CD14-positive monocyte (primary cell): Measurements from ENCODE around the gene CDK19. TPM values are rescaled to one million over a fixed set of nuclear protein-coding genes. Genes with fewer than 3 reads are reported as not detected.

Source experiments
- DNase-seq, 3 donors: peaks; one replicate each; pipeline ENCODE4 v3.0.0-alpha.2; 2011 to 2022
- H2AFZ ChIP-seq: 2 replicates; pipeline ENCODE4 v1.6.0; 2012; ENCODE audit warnings: mild to moderate bottlenecking, low read depth, low read length, inconsistent platforms; ENCODE audit not compliant: insufficient read depth, poor library complexity, severe bottlenecking
- H3K27ac ChIP-seq, 2 donors: 1 replicate in 1 of 2; 2 replicates in 1 of 2; pipeline ENCODE4 v1.5.1; 2012 to 2013; ENCODE audit warnings: low read length in 2 of 2, control low read depth in 1 of 2, inconsistent platforms in 1 of 2, low read depth in 1 of 2, mild to moderate bottlenecking in 1 of 2
- H3K27me3 ChIP-seq, 2 donors: one replicate each; pipeline versions ENCODE4 v1.6.0 to v1.6.1; 2011 to 2013; ENCODE audit warnings: low read length in 2 of 2; ENCODE audit not compliant: control insufficient read depth in 2 of 2, insufficient read depth in 2 of 2
- H3K36me3 ChIP-seq, 2 donors: replicated peaks in 1 of 2; 1 replicate in 1 of 2; 2 replicates in 1 of 2; pipeline versions ENCODE4 v1.5.1 to v1.6.1; 2012 to 2013; ENCODE audit warnings: low read length in 2 of 2, control low read depth in 1 of 2, inconsistent platforms in 1 of 2, mild to moderate bottlenecking in 1 of 2; ENCODE audit not compliant: insufficient read depth in 2 of 2, control insufficient read depth in 1 of 2
- H3K4me1 ChIP-seq, 2 donors: 1 replicate in 1 of 2; 2 replicates in 1 of 2; pipeline versions ENCODE4 v1.5.1 to v1.6.1; 2012 to 2013; ENCODE audit warnings: low read length in 2 of 2, control low read depth in 1 of 2, inconsistent platforms in 1 of 2, mild to moderate bottlenecking in 1 of 2, moderate library complexity in 1 of 2; ENCODE audit not compliant: insufficient read depth in 2 of 2, control insufficient read depth in 1 of 2
- H3K4me2 ChIP-seq: replicated peaks from 2 replicates; pipeline ENCODE3; 2012; ENCODE audit warnings: low read length, moderate library complexity, mild to moderate bottlenecking; ENCODE audit not compliant: poor library complexity, severe bottlenecking; ENCODE audit errors: extremely low read depth
- H3K4me3 ChIP-seq, 3 experiments: fragments of 200-600 bp in 1 of 3; sonication (generic) in 1 of 3; replicated peaks in 1 of 3; 1 replicate in 2 of 3; 2 replicates in 1 of 3; pipeline ENCODE4 v1.5.1; 2011 to 2013; ENCODE audit warnings: low read length in 3 of 3, mild to moderate bottlenecking in 3 of 3, control low read depth in 2 of 3, low read depth in 2 of 3, inconsistent platforms in 1 of 3, moderate library complexity in 1 of 3
- H3K79me2 ChIP-seq: 2 replicates; pipeline ENCODE4 v1.6.0; 2012; ENCODE audit warnings: mild to moderate bottlenecking, control low read depth, inconsistent platforms, low read length, moderate library complexity; ENCODE audit not compliant: insufficient read depth
- H3K9ac ChIP-seq: 2 replicates; pipeline ENCODE4 v1.6.0; 2017; ENCODE audit warnings: low read length, mild to moderate bottlenecking; ENCODE audit not compliant: insufficient read depth, poor library complexity, severe bottlenecking
- H3K9me3 ChIP-seq, 2 donors: replicated peaks in 1 of 2; 1 replicate in 1 of 2; 2 replicates in 1 of 2; pipeline versions ENCODE4 v1.5.1 to v1.6.1; 2012 to 2013; ENCODE audit warnings: low read length in 2 of 2, control low read depth in 1 of 2; ENCODE audit not compliant: control insufficient read depth in 1 of 2, insufficient read depth in 1 of 2
- H4K20me1 ChIP-seq: 2 replicates; pipeline ENCODE4 v1.6.0; 2012; ENCODE audit warnings: mild to moderate bottlenecking, low read length, control low read depth, moderate library complexity; ENCODE audit not compliant: insufficient read depth
- H3K27ac Mint-ChIP-seq, 7 donors: one replicate each; pipeline ENCODE4 v1.8.0; 2020; ENCODE audit warnings: mild to moderate bottlenecking in 7 of 7, mixed read lengths in 7 of 7, moderate library complexity in 6 of 7, inconsistent platforms in 2 of 7
- H3K27me3 Mint-ChIP-seq, 3 donors: one replicate each; pipeline ENCODE4 v1.8.0; 2021 to 2022; ENCODE audit warnings: low read depth in 3 of 3, mild to moderate bottlenecking in 3 of 3, mixed read lengths in 3 of 3, moderate library complexity in 3 of 3, inconsistent platforms in 1 of 3
- H3K36me3 Mint-ChIP-seq, 2 donors: one replicate each; pipeline ENCODE4 v1.8.0; 2020; ENCODE audit warnings: mixed read lengths in 2 of 2, inconsistent platforms in 1 of 2, mild to moderate bottlenecking in 1 of 2
- H3K4me1 Mint-ChIP-seq: one replicate; pipeline ENCODE4 v1.8.0; 2020; ENCODE audit warnings: mild to moderate bottlenecking, mixed read lengths
- H3K4me3 Mint-ChIP-seq, 2 donors: one replicate each; pipeline ENCODE4 v1.8.0; 2020; ENCODE audit warnings: mild to moderate bottlenecking in 2 of 2, mixed read lengths in 2 of 2, moderate library complexity in 1 of 2
- H3K9me3 Mint-ChIP-seq, 7 donors: one replicate each; pipeline ENCODE4 v1.8.0; 2020 to 2022; ENCODE audit warnings: mixed read lengths in 7 of 7, mild to moderate bottlenecking in 6 of 7, moderate library complexity in 6 of 7, inconsistent platforms in 2 of 7
- CTCF ChIP-seq: fragments of 200-600 bp; IDR thresholded peaks from one replicate; pipeline ENCODE4 v1.8.0; 2022; ENCODE audit warnings: antibody characterized with exemption, mild to moderate bottlenecking
- WGBS: methylation state at CpG from one replicate; pipeline ENCODE4 v1.1.5; 2013; ENCODE audit warnings: missing lambda C conversion rate; ENCODE audit not compliant: insufficient coverage; 5-methylcytosine and 5-hydroxymethylcytosine counted together
- intact Hi-C, 2 donors: fragments of 100-400 bp; cut with micrococcal nuclease; formaldehyde crosslinking; loops; one replicate each; pipeline versions ENCODE4 v1.15.0 to v1.15.1; 2023
- polyA plus RNA-seq, 3 donors: library from polyadenylated mRNA; depleted of rRNA in 1 of 3; unstranded in 2 of 3; stranded (reverse) in 1 of 3; fragments of 300-500 nt in 2 of 3; fragments of >200 nt in 1 of 3; fragmentation: Illumina TruSeq in 2 of 3; gene quantifications; 1 replicate in 2 of 3; 2 replicates in 1 of 3; pipeline ENCODE4 v1.2.3, GENCODE V29; 2012 to 2021

CDK19 gene
- polyA plus RNA-seq, 3 donors = 2.7 to 12.0 (median 3.9) TPM

- no peak overlapping the region for H3K27ac ChIP-seq
- no peaks in the 10 kb centered on the region for H3K9me3 ChIP-seq
- H3K4me1 Mint-ChIP-seq = no peaks in the 10 kb centered on the region
- WGBS = 78% methylated on average over 2 of the region's 2 CpGs
- no peak overlapping the region for H3K4me3 ChIP-seq
- H3K36me3 ChIP-seq = peaks cover 47 to 84% of the 10 kb centered on the region in 2 donors
- H3K36me3 Mint-ChIP-seq = peaks cover 54 to 57% of the 10 kb centered on the region in 2 donors
- no peaks in the 10 kb centered on the region for H4K20me1 ChIP-seq
- H3K9me3 Mint-ChIP-seq = no peaks in the 10 kb centered on the region
- no peaks in the 10 kb centered on the region for H3K4me1 ChIP-seq
- H3K27ac Mint-ChIP-seq = peak overlapping the region in 3 of 7 donors; percentile 1 to 30 (median 2)
- no peak for DNase-seq
- H3K4me3 Mint-ChIP-seq = no peak overlapping the region
- H3K9ac ChIP-seq = no peak overlapping the region
- H3K4me2 ChIP-seq = no peak overlapping the region
- TF ChIP-seq CTCF = no peak
- peaks cover 0 to 3% (median 0%) of the 10 kb centered on the region in 3 donors for H3K27me3 Mint-ChIP-seq
- no peaks in the 10 kb centered on the region for H3K79me2 ChIP-seq
- H2AFZ ChIP-seq = no peak overlapping the region
- no peaks in the 10 kb centered on the region for H3K27me3 ChIP-seq
- intact Hi-C loops = no loop called here
These were observed 189.4 kb downstream of the CDK19 start for GRCh38 chr6:110625883-110626282.

- Mint-ChIP-seq H3K4me1 (no peaks in the 10 kb centered on the region), H3K27ac (no peak overlapping the region), H3K4me3 (no peak overlapping the region), H3K36me3 (peaks cover 65 to 68% of the 10 kb centered on the region in 2 donors), H3K9me3 (no peaks in the 10 kb centered on the region), H3K27me3 (peaks cover 0 to 2% (median 0%) of the 10 kb centered on the region in 3 donors)
- DNase-seq = no peak
- no peak overlapping the region for H3K4me2 ChIP-seq
- no peaks in the 10 kb centered on the region for H4K20me1 ChIP-seq
- intact Hi-C loops = no loop called here
- H3K9ac ChIP-seq = no peak overlapping the region
- H3K4me3 ChIP-seq = no peak overlapping the region
- no peaks in the 10 kb centered on the region for H3K4me1 ChIP-seq
- no peaks in the 10 kb centered on the region for H3K27me3 ChIP-seq
- H3K27ac ChIP-seq = no peak overlapping the region
- no peaks in the 10 kb centered on the region for H3K79me2 ChIP-seq
- H3K9me3 ChIP-seq = no peaks in the 10 kb centered on the region
- WGBS = no CpG with 5 or more reads among the region's 2 CpGs
- TF ChIP-seq CTCF = no peak
- H2AFZ ChIP-seq = no peak overlapping the region
- H3K36me3 ChIP-seq = peaks cover 60 to 87% of the 10 kb centered on the region in 2 donors
These were observed 192.2 kb downstream of the CDK19 start for GRCh38 chr6:110622912-110623578.
